HT1080 (cell line): Measurements from ENCODE around the gene TTC4. TPM values are rescaled to one million over a fixed set of nuclear protein-coding genes. Genes with fewer than 3 reads are reported as not detected.

Experiments used
- DNase-seq: peaks from one replicate; pipeline ENCODE4 v3.0.0-alpha.2; 2015; ENCODE audit warnings: low read depth
- total RNA-seq: library from RNA; depleted of rRNA; stranded (reverse); fragments of >200 nt; shearing (Covaris generic); gene quantifications from 2 replicates; pipeline ENCODE4 v1.2.3, GENCODE V29; 2014

TTC4 gene
- total RNA-seq, 1 experiment from 2014 or later = 37.9 TPM

- no peak for DNase-seq
Observed at GRCh38 chr1:54701996-54702395, 13.7 kb upstream of the TTC4 start.

GRCh38 chr1:54703471-54703870, 12.2 kb upstream of the TTC4 start:
- no peak for DNase-seq

- DNase-seq = no peak
Observed at GRCh38 chr1:54705153-54705552, 10.5 kb upstream of the TTC4 start.

GRCh38 chr1:54706419-54706818, 9.2 kb upstream of the TTC4 start:
- DNase-seq = no peak

- no peak for DNase-seq
Observed at GRCh38 chr1:54708385-54708784, 7.3 kb upstream of the TTC4 start.

- peak; percentile 53 for DNase-seq
Observed at GRCh38 chr1:54709547-54710292, 5.9 kb upstream of the TTC4 start.

GRCh38 chr1:54710434-54710833, 5.2 kb upstream of the TTC4 start:
- no peak for DNase-seq

GRCh38 chr1:54710841-54711240, 4.8 kb upstream of the TTC4 start:
- DNase-seq = no peak

GRCh38 chr1:54711536-54711935, 4.1 kb upstream of the TTC4 start:
- no peak for DNase-seq

GRCh38 chr1:54714881-54715492, 674 bp upstream of the TTC4 start:
- no peak for DNase-seq

- peak; percentile 68 for DNase-seq
Observed at GRCh38 chr1:54716299-54717047, 812 bp downstream of the TTC4 start.

- no peak for DNase-seq
Observed at GRCh38 chr1:54721719-54722118, 6.1 kb downstream of the TTC4 start.

GRCh38 chr1:54723985-54724384, 8.3 kb downstream of the TTC4 start:
- DNase-seq = no peak

GRCh38 chr1:54724771-54725170, 9.1 kb downstream of the TTC4 start:
- no peak for DNase-seq

GRCh38 chr1:54728027-54728426, 12.4 kb downstream of the TTC4 start:
- no peak for DNase-seq

GRCh38 chr1:54736685-54737084, 21.0 kb downstream of the TTC4 start:
- DNase-seq = no peak

GRCh38 chr1:54738244-54738643, 22.6 kb downstream of the TTC4 start:
- DNase-seq = no peak

GRCh38 chr1:54741531-54741930, 25.9 kb downstream of the TTC4 start:
- no peak for DNase-seq

- no peak for DNase-seq
Observed at GRCh38 chr1:54742282-54742681, 26.6 kb downstream of the TTC4 start.

GRCh38 chr1:54743416-54744226, 28.0 kb downstream of the TTC4 start:
- DNase-seq = no peak

- DNase-seq = no peak
Observed at GRCh38 chr1:54744696-54745095, 29.0 kb downstream of the TTC4 start.

GRCh38 chr1:54745274-54745673, 29.6 kb downstream of the TTC4 start:
- no peak for DNase-seq
